HPDE6-E6E7 (cell line): Measurements from ENCODE around the gene RTN3.
"Not testable (repeated sequence)": the region's sequence is repeated elsewhere in the genome, so short reads cannot be mapped to it uniquely, and the experiment has no call there.

Source experiments
- DNase-seq: peaks from one replicate; pipeline ENCODE4 v3.0.0; 2011; ENCODE audit warnings: missing footprints; ENCODE audit errors: extremely low spot score

Gene RTN3

GRCh38 chr11:63681321-63682065 is at the start of gene RTN3:
RTN3 (plus strand) TSS chr11:63681500; CDS start chr11:63681637, 137 bp downstream.
- DNase-seq: peak; percentile 97

- peak; percentile 36 for DNase-seq
These were observed 45.4 kb upstream of the RTN3 start for GRCh38 chr11:63635762-63636465.

- DNase-seq: not testable (repeated sequence)
These were observed 42.9 kb upstream of the RTN3 start for GRCh38 chr11:63638436-63638835.

GRCh38 chr11:63639199-63639832 is 42.0 kb upstream of the RTN3 start:
- DNase-seq: no peak

GRCh38 chr11:63641727-63642126 is 39.6 kb upstream of the RTN3 start:
- no peak for DNase-seq

GRCh38 chr11:63643205-63643604 is 38.1 kb upstream of the RTN3 start:
- no peak for DNase-seq

- DNase-seq: no peak
These were observed 28.6 kb upstream of the RTN3 start for GRCh38 chr11:63652671-63653070.

- DNase-seq: no peak
These were observed 20.3 kb upstream of the RTN3 start for GRCh38 chr11:63660972-63661371.

GRCh38 chr11:63663809-63664208 is 17.5 kb upstream of the RTN3 start:
- DNase-seq: peak; percentile 71

GRCh38 chr11:63666874-63667273 is 14.4 kb upstream of the RTN3 start:
- DNase-seq: no peak

- peak; percentile 62 for DNase-seq
These were observed 13.1 kb upstream of the RTN3 start for GRCh38 chr11:63667995-63668795.

- DNase-seq: no peak
These were observed 11.2 kb upstream of the RTN3 start for GRCh38 chr11:63670096-63670432.

- no peak for DNase-seq
These were observed 10.6 kb upstream of the RTN3 start for GRCh38 chr11:63670433-63671321.

GRCh38 chr11:63671322-63672155 is 9.8 kb upstream of the RTN3 start, which contains the start of gene ATL3:
ATL3 (minus strand) TSS chr11:63671376; CDS start chr11:63671335, 41 bp downstream.
- DNase-seq: peak; percentile 88

- DNase-seq: no peak
These were observed 9.2 kb upstream of the RTN3 start for GRCh38 chr11:63672156-63672463.

- DNase-seq: no peak
These were observed 8.3 kb upstream of the RTN3 start for GRCh38 chr11:63672936-63673539.

- no peak for DNase-seq
These were observed 7.7 kb upstream of the RTN3 start for GRCh38 chr11:63673579-63673978.

- DNase-seq: no peak
These were observed 423 bp upstream of the RTN3 start for GRCh38 chr11:63680834-63681320.
